Neural crest cell (in vitro differentiated cells): ENCODE data around the gene MAGI2. TPM values are rescaled to one million over a fixed set of nuclear protein-coding genes. Genes with fewer than 3 reads are reported as not detected.

Experiments
- DNase-seq: peaks from one replicate; pipeline ENCODE4 v3.0.0; 2021; ENCODE audit warnings: low read depth, mixed read lengths, low spot score
- H3K27ac Mint-ChIP-seq: one replicate; pipeline ENCODE4 v1.8.0; 2021; ENCODE audit warnings: mild to moderate bottlenecking, mixed read lengths; ENCODE audit not compliant: unreplicated experiment
- H3K27me3 Mint-ChIP-seq: 2 replicates; pipeline ENCODE4 v1.8.0; 2021; ENCODE audit warnings: low read depth, mild to moderate bottlenecking, mixed read lengths
- H3K36me3 Mint-ChIP-seq: 2 replicates; pipeline ENCODE4 v1.8.0; 2021; ENCODE audit warnings: low read depth, mild to moderate bottlenecking, mixed read lengths
- H3K4me1 Mint-ChIP-seq: 2 replicates; pipeline ENCODE4 v1.8.0; 2021; ENCODE audit warnings: mixed read lengths
- H3K4me3 Mint-ChIP-seq: one replicate; pipeline ENCODE4 v1.8.0; 2021; ENCODE audit warnings: mild to moderate bottlenecking, mixed read lengths
- H3K9me3 Mint-ChIP-seq: 2 replicates; pipeline ENCODE4 v1.8.0; 2021; ENCODE audit warnings: mixed read lengths
- total RNA-seq: library from RNA; stranded (reverse); gene quantifications from 2 replicates; pipeline ENCODE4 v1.2.1, GENCODE V29; 2021
- TF ChIP-seq, protein P1 (sequence below): fragments of 200-600 bp; sonication (generic); conservative IDR thresholded peaks from 2 replicates; pipeline ENCODE4 v1.5.0; 2021; ENCODE audit warnings: antibody characterized with exemption, mild to moderate bottlenecking

The MAGI2 gene
- total RNA-seq, 1 donor from 2014 or later = 10.0 TPM

DNA sequence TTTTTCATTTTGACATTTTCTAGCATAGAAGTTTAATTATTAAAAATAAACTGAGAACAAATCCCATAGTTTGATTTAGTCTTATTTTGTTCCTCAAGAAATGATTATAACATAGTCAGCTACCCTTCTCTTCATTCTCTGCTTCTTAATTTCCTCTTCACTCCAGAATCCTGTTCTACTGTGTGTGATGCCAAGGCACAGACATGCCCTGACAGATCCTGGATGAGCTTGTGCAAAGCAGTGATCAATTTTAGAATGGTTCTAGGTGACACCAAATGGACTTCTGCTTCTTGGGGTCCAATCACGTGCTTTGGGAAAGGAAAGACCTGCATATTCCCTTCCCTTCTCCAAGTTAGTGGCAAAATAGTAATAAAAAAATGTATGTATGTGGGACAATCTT, 665.6 kb downstream of the MAGI2 start:
- H3K9me3 Mint-ChIP-seq = no peaks in the 10 kb centered on the region
- no peaks in the 10 kb centered on the region for H3K27me3 Mint-ChIP-seq
- DNase-seq = no peak
- no peaks in the 10 kb centered on the region for H3K4me1 Mint-ChIP-seq
- H3K4me3 Mint-ChIP-seq = no peak overlapping the region
- H3K36me3 Mint-ChIP-seq = no peaks in the 10 kb centered on the region
- TF ChIP-seq, protein P1, sequence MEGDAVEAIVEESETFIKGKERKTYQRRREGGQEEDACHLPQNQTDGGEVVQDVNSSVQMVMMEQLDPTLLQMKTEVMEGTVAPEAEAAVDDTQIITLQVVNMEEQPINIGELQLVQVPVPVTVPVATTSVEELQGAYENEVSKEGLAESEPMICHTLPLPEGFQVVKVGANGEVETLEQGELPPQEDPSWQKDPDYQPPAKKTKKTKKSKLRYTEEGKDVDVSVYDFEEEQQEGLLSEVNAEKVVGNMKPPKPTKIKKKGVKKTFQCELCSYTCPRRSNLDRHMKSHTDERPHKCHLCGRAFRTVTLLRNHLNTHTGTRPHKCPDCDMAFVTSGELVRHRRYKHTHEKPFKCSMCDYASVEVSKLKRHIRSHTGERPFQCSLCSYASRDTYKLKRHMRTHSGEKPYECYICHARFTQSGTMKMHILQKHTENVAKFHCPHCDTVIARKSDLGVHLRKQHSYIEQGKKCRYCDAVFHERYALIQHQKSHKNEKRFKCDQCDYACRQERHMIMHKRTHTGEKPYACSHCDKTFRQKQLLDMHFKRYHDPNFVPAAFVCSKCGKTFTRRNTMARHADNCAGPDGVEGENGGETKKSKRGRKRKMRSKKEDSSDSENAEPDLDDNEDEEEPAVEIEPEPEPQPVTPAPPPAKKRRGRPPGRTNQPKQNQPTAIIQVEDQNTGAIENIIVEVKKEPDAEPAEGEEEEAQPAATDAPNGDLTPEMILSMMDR = no peak
- H3K27ac Mint-ChIP-seq = no peak overlapping the region

DNA sequence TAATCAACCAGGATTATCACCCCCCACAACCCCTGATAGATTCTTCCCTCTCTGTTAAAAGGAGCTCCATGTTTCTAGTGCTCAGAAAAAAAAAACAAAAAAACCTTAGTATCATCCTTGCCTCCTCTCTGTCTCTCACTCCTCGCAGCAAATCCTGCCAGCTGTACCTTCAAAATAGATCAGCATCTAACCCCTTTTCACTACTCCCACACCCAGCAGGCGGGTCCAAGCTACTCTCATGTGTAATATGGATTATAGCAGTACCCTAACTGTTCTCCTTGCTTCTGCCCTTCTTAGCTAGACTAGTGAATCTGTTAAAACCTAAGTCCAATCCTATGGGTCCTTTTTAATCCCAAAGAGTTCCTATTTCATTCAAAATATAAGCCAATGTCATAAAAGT, 667.4 kb downstream of the MAGI2 start:
- no peak for DNase-seq
- Mint-ChIP-seq H3K4me3 (no peak overlapping the region), H3K36me3 (no peaks in the 10 kb centered on the region), H3K27ac (no peak overlapping the region), H3K27me3 (no peaks in the 10 kb centered on the region), H3K4me1 (no peaks in the 10 kb centered on the region), H3K9me3 (no peaks in the 10 kb centered on the region)
- TF ChIP-seq, protein P1 = no peak

DNA sequence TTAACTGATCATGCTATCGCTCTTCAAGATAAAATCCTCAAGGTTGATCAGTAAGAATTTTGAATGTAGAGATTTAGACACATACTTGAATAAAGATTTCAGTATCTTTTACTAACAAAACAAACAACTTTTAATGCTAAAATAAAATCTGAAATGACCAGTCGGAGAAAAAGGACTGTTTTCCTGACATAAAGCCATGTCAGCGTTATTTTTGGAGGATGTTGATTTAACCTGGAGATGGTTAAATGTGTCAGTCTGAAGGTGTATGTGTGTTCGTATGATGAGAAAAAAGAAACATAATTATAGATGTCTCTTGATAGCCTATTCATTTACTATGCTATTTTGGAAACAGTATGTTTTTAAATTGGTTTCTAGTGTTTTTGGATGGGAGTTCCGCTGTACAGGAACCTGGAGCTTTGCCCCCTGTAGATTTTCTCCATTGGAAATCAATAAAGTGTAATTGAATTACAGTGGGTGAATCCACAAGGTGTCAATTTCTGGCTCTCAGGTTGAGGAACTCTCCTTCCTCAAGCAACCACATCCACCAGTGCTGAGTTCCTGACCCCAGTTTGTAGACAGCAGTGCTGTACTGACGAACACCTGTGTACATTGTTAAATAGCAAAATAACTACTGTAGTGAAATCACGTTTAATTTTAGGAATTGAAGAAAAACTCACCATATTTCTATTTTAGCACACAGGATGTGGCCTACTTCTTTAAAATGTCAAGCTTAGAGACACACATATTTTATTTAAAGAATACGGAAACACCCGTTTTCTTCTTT, 670.1 kb downstream of the MAGI2 start:
- Mint-ChIP-seq H3K27ac (no peak overlapping the region), H3K9me3 (no peaks in the 10 kb centered on the region), H3K4me1 (no peaks in the 10 kb centered on the region), H3K4me3 (no peak overlapping the region), H3K36me3 (no peaks in the 10 kb centered on the region), H3K27me3 (no peaks in the 10 kb centered on the region)
- TF ChIP-seq, protein P1 = no peak
- DNase-seq = no peak

DNA sequence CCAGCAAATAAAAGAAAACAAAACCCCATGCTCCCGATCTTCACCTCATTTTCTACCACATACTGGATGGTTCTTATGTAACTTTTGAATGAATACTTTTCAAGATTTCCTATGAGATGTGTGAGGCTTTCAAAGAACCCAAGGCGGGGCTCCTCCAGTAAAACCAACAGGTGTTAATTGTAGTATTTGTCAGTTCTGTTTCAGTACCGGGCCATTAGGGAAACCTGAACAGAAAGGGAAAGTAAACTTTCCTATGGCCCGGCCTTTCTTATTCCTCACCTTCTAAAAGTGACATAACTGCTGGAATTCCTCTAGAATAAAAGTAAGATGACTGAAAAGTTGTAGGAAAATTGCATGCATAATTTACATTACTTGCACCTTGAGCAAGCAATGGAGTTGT, 672.9 kb downstream of the MAGI2 start:
- Mint-ChIP-seq H3K9me3 (no peaks in the 10 kb centered on the region), H3K27ac (no peak overlapping the region)

DNA sequence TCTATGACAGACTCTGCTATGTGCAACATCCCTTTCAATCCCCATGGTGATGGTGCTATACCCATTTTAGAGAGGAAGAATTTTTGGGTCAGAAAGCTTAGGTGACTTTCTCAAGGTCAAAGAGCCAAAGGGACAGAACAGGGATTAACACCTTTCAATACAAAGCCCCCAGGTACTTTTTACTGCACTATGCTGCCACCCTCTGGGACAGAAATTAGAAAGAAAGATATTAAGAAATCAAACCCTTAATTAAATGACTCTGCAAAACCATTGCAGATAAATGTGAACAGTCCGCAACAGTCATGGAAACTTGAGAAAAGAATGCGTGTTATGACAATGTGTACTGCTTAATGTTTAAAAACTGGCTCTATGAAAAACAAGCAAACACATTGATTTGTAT, 673.7 kb downstream of the MAGI2 start:
- no peaks in the 10 kb centered on the region for H3K4me1 Mint-ChIP-seq
- TF ChIP-seq, protein P1 = no peak
- no peak for DNase-seq
- no peaks in the 10 kb centered on the region for H3K9me3 Mint-ChIP-seq
- no peaks in the 10 kb centered on the region for H3K36me3 Mint-ChIP-seq
- H3K27me3 Mint-ChIP-seq = no peaks in the 10 kb centered on the region
- no peak overlapping the region for H3K4me3 Mint-ChIP-seq
- no peak overlapping the region for H3K27ac Mint-ChIP-seq

More for the DNA sequence above, 672.9 kb downstream of the MAGI2 start:
- Mint-ChIP-seq H3K36me3 (no peaks in the 10 kb centered on the region), H3K4me3 (no peak overlapping the region), H3K27me3 (no peaks in the 10 kb centered on the region), H3K4me1 (no peaks in the 10 kb centered on the region)
- no peak for DNase-seq
- TF ChIP-seq, protein P1 = no peak
